HG03108 (cell line): ENCODE results near the gene WNK2.
"Not testable (repeated sequence)": the region's sequence is repeated elsewhere in the genome, so short reads cannot be mapped to it uniquely, and the experiment has no call there.

Experiments used
- ATAC-seq: cut with Tn5 transposase; IDR thresholded peaks from one replicate; pipeline ENCODE4 v1.9.1; 2021; ENCODE audit warnings: moderate library complexity; ENCODE audit not compliant: unreplicated experiment

The WNK2 gene

DNA sequence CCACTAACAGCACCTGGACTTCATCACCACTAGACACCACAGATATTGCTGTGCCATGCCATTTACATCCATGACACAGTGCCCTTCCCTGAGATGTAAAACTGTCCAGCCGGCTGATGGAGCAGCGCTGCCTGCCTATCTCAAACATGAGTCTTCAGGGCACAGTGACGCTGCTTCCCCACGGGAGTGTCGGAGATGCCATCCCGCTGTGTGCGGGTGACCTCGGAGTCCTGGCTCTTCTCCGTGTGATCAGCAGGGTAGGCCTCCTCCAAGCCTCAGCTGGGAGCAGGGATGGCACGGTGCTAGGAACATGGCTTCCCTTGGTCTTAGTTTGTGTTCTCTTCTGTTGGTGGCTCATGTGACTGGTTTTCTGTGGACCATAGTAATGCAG lies 137.3 kb downstream of the WNK2 start:
- ATAC-seq: no peak

DNA sequence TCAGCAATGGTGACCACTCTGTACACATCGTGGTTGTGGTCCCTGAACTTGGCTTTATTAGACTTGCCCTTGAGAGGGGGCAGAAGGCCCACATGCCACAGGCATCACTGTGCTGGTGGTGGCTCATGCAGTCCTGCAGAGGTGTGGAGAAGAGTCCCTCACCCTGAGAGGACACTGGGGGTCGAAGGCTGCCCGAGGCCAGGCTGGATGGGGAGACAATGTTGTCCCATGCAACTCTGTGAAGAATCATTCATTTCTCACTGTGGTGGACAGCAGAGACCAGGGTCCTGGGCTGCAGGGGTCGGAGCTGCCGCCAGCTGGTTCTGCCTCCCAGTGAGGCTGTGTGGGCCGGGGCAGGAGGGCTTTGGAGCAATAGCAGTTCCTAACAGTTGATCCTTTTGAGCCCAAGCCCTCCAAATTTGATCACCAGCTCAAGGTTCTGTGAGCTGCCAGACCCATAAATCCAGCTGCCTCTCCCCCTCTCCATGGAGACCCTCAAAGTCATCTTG lies 139.6 kb downstream of the WNK2 start:
- ATAC-seq: not testable (repeated sequence)

DNA sequence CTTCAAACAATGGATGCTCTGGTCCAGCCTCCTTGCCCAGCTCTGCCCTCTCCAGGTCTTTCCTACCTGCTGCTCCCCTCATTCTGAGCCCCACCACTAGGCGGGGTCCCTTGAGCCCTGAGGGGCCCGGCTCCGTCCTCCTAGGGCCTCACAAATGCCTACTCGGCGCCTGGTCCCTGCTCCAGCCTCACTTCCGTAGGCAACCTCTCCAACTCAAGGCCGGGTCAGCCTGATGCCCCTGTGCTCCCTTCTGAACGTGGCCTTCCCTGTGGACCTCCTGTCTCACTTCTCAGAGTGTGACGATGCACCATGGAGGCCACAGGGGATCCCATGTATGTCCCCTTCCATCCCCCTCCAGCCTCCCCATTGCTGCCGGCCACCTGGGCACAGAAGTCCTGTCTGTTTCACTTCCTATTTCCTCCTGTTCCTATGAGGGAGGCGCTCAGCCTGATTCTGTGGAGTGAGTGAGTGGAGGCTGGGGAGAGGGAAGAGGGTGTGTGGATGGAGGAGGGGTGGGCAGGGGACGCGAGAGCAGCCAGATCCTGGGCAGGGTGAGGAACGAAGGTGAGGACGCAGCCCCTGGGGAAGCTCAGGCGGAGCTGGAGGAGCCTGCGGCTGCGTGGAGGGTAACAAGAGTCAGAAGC lies 140.4 kb downstream of the WNK2 start:
- ATAC-seq: no peak

DNA sequence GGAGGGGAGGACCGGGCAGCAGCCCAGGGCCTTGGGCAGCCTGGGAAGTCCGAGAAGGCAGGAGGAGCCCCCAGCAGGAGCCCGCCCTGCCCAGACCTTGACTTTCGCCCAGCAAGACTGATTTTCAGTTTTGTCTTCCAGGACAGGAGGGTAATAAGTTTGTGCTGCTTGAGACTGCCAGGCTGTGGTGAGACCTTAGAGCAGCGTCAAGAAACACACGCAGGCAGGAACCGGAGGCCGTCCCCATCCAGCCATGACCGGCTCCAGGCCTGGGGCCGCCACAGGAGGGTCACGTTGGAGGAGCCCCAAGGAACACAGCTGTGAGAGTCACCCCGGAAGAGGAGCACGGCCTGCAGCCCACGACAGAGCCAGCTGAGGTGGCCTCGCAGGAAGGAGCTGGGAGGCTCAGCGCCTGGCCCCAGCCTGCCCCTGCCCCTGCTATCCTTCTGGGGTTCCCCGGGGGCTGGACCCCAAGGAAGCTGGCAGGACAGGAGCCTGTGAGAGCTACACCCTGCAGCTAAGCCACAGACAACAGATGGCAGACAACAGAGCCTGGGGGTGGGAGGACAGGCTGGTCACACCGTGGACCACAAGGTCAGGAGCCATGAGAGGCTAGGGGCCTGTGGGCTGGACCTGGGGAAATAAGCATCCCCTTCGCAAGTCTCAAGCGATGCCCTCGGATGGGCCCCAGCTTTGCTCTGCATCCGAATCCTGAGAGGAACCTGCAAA lies 141.5 kb downstream of the WNK2 start:
- no peak for ATAC-seq

DNA sequence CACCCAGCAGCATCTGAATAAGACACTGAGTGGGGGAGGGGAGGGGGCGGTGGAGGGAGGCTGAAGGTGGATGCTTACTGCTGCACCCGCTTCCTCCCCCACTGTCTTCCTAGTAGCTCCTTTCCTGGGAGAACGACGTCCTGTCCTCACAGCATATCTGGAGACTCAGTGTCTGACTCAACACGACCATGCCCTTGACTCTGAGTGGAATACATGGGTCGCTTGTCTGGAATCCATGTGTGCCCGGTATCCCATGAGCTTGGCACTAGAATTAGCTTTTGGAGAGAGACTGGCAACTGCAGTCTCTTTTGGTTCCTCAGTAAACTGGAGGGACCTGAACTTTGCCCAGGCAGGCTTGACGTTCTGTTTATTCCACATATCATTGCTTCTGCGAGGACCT lies 142.1 kb downstream of the WNK2 start:
- no peak for ATAC-seq

DNA sequence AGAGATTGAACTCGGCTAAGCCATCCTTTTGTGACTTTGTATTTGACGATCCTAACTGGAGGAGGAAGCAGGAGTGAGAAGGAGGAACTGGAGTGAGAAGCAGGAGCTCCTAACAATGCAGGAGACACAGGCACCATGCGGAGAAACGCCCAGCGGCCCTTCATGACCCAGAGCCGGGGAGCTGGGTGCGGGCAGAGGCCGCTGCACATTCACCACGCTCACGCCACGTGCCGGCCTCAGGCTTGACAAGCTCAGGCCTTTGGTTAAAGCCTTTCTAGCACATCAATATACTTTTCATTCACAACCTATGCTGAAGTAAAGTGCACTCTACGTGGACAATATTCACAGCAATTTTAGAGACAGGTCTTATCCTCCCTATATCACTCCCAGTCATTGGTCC lies 142.7 kb downstream of the WNK2 start:
- no peak for ATAC-seq

DNA sequence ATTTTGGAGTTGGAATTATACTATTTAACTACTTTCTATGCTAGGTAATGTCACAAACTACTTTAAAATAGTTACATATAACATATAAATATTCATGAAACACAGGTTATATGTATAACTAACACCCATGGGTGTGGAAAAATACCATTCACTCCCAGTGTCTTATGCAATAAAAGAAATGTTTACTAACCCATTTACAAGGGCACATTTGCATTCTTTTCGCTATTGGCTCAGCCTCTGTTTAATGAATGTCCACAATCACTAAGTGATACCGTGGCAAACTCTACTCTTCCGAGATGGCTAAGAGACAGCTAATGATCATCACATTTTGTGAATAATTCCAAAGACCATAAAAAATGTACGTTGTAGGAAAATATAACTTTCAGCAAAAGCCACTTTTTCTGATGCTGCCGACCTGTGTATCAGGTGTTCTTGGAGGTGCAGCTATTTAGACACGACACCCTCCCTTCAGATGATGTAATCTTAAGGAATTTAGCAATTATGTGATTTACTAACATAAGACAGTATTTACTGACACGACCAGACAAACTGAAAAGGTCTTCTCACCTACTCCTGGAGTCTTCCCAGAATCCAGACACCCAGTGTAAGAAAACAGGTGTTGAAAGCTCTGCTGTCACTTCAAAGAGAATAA lies 145.8 kb downstream of the WNK2 start:
- ATAC-seq: no peak

DNA sequence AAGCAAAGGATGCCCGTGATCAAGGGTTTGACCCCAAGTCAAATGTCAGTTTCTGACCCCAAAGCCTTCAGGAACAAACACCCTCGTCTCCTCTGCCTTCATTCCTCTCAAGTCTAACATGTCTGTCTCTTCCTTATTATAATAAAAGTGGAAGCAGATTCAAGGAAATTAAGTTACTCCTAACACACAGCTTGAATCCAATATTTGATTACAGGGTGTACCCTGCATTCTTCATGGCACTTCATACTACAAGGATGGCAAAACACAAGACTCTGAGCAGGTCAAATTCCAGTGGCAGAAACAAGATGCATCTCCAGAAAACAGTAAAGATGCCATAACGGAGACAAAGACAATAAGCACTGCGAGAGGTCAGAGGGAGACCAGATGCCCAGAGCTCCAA lies 148.4 kb downstream of the WNK2 start:
- ATAC-seq: no peak

DNA sequence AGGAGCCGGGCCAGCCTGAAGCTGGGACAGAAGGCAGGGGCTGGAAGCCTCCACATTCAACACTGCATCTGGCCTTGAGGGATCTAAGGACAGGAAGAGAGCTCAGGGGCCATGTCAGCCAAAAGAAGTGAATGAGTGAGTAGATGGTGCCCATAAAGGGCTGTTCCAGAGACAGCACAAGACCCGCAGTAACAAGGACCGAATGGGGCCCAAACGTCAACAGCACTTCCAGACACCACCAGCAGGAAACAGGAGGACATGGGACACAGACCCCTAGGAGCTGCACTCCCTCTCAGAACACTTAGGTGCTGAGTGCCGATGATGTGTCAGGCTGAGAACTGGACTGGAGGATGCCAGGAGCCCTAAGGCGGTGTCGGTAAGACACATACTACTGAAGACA lies 152.8 kb downstream of the WNK2 start:
- ATAC-seq: no peak

DNA sequence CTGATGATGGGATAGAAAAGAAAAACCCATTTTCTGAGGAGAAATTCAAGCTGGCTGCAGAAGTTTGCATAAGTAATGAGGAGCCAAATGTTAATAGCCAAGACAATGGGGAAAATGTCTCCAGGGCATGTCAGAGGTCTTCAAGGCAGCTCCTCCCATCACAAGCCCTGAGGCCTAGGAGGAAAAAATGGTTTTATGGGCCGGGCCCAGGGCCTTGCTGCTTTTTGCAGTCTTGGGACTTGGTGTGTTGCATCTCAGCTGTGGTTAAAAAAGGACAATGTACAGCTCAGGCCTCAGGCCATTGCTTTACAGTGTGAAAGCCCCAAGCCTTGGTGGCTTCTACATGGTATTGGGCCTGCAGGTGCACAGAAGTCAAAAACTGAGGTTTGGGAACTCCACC lies 154.3 kb downstream of the WNK2 start:
- not testable (repeated sequence) for ATAC-seq

DNA sequence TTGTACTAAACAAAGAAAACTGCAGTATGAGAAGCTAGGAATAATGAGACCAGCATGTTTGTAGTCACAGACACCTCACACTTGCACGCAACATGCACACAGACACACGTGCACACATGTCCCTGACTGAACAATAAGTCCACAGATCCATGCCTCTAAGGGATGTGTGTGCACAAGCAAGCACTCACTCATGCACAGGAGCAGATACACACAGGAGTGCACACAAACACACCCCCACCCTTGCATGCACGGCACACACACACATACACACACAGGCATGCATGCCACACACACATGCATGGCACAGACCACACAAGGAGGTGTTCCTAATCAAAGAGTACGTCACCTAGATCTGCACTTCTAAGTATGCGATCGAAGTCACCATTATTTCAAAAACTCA lies 156.2 kb downstream of the WNK2 start:
- ATAC-seq: no peak

DNA sequence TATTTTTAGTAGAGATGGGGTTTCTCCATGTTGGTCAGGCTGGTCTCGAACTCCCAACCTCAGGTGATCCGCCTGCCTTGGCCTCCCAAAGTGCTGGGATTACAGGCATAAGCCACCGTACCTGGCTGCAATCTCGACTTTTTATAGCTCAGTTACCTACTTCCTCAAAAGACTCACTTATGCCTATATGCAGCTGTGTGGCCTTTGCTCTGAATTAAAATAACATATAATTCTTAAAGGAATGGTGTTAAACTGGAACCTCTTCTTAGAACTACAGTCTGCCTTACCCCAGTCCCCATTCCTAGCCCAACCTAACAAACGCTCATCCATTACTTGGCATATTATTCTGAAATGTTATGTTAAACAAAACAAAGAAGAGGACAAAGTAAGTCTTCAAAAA lies 157.9 kb downstream of the WNK2 start:
- not testable (repeated sequence) for ATAC-seq

DNA sequence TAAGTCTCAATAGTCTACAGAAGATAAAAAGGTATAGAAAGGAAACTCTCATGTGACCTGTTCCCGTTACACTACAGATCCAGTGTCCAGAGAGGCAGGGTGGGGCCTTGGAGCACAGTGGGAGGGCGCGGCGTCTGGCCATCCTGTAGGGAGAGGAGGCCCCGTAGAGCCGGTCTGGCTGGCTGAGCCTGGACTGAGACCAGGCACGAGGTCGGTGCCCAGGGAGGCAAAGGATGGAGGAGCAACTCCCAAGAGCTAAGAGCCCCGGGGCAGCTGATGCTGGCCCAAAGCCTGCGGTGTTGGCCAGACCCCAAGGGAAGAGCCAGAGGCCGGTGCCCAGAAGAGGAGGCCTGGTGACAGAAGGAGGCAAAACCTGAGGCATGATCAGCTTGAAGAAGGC lies 158.5 kb downstream of the WNK2 start:
- ATAC-seq: not testable (repeated sequence)

DNA sequence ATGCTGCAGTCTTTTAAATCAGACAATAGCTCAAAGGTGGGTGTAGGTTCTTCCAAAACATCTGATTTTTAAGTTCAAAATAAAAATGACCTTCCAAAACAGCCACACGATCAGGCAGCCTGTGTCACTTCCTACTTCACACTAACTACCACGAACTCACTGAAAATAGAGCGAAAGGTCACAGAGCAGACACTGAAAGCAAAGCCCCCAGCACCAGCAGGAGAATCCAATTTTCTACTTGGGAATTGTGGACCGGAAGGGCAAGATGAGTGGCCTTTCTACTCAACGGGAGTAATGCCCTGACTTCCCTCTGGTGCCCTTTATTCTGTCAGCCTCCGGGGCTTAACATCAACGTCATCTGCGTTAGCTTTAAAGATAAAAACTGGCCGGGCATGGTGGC lies 159.7 kb downstream of the WNK2 start:
- no peak for ATAC-seq

DNA sequence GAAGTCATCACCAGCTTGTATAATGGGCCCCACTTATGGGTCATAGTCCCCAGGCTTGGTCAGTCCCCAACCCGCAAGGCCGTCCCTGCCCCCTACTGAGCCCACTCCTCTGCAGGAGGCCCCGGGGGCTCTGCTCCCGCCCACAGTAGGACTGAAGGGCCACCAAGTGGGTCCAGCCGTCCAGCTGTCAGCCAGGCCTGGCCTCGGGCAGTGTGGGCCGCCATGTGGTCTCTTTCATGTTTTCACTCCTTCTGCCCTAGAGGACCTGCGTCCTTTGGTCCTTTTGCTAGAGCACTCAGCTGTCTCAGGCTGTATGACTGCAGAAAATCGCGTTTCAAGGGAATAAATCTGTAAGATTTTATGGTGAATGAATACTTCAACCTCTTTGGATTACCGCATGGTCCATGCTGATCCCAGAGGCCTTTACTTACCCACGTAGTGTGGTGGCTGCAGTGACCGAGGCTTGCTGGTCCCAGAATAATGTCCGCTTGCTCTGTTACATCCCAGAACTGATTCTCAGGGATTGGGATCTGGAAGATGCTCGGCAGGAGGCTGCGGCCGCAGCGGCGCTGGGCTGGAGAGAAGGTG lies 161.8 kb downstream of the WNK2 start:
- no peak for ATAC-seq

DNA sequence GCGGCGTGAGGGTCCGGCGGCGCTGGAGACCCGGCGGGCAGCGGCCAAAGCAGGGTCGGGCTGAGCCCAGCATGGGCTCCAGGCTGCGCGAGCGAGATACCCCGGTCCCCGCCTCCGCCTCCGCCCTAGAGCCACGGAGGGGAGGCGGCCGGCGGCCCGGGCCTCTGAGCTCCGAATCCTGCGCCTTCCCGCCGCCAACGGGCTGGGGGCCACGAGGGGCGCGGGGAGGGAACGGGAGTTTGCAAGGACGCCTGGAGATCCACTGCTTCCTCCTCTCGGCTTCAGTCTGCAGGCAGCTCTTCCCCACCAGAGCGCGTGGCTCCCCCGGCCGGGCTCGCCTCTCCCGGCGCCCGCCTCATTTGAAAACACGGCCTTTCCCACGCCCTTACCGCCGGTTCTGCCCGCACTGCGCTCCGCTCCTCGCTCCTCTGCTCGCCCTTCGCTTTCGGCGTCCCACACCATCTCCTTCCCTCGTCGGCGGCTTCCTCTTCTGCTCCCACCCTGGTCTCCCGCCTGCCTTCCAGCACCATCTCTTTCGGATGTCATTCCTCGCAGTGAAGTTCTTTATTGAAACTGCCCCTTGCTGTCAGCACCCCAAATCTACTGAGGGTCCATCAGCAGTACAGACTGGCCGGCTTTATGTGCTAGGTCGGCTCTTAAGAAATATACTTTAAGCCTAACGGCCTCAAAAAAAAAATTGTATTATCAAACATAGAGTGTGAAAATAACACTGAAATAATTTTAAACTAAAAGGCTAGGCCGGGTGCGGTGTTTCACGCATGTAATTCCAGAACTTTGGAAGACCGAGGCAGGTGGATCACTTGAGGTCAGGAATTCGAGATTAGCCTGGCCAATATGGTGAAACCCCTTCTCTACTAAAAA lies 162.5 kb downstream of the WNK2 start:
- ATAC-seq: no peak

DNA sequence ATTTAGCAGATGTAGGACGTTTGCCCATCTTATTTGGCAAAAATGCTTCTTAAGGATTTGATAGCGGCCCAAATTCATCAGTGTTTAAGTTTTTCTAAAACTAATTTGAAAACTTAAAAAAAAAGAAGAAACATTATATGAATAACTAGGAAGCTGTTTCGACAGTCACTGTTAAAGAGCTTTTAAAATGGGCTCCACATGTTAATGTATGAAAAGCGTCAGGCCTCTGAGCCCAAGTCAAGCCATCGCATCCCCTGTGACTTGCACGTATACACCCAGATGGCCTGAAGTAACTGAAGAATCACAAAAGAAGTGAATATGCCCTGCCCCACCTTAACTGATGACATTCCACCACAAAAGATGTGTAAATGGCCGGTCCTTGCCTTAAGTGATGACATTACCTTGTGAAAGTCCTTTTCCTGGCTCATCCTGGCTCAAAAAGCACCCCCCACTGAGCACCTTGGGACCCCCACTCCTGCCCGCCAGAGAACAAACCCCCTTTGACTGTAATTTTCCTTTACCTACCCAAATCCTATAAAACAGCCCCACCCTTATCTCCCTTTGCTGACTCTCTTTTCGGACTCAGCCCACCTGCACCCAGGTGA lies 163.5 kb downstream of the WNK2 start:
- not testable (repeated sequence) for ATAC-seq

DNA sequence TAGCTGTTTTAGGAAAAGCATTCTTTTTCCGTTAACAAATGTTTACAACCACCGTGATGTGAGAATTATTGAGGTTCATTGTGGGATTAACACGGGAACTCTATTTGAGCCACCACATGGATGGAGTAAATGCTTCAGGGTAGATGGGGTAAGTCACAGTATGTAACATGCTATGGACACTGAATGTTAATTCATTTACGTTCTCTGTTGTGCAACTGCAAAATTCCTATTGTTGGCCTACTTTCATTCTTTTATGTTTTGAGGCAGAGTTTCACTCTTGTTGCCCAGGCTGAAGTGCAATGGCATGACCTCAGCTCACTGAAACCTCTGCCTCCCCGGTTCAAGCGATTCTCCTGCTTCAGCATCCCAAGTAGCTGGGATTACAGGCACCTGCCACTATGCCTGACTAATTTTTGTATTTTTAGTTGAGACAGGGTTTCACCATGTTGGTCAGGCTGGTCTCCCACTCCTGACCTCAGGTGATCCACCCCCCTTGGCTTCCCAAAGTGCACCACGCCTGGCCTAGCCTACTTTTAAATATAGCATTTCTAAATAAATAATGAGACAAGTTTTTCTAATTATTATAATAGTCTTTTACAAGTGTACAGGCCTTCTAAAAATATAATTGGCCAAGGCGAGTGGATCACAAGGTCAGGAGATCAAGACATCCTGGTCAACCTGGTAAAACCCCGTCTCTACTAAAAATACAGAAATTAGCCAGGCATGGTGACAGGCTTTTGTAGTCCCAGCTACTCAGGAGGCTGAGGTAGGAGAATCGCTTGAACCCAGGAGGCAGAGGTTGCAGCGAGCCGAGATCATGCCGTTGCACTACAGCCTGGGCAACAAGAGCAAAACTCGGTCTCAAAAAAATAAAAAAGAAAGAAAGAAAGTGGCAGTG lies 169.7 kb downstream of the WNK2 start:
- not testable (repeated sequence) for ATAC-seq

DNA sequence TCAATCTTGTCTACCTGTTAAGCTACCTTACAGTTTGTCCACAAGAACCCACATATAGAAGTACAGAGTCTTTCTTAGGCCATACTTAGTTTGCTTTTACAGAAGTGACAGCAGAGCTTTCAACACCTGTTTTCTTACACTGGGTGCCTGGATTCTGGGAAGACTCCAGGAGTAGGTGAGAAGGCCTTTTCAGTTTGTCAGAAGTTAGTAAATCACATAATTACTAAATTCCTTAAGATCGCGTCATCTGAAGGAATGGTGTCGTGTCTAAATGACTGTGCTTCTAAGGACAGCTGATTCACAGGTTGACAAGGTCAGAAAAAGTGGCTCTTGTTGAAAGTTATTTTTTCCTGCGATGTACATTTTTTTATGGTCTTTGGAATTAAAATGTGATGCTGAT lies 170.5 kb downstream of the WNK2 start:
- no peak for ATAC-seq
